IMR-90 (cell line): ENCODE results near the gene CLDN19. TPM values are rescaled to one million over a fixed set of nuclear protein-coding genes. Genes with fewer than 3 reads are reported as not detected.

Experiments
- ATAC-seq: fragments of 200-7000 bp; cut with Tn5 transposase; 2 replicates; pipeline ENCODE4 v1.9.1; 2020; ENCODE audit warnings: low read depth, mild to moderate bottlenecking, moderate library complexity
- BruUV-seq: library from RNA; stranded (reverse); fragments of 400-500 nt; replicated peaks from 2 replicates; lab custom pipeline; 2021; lab: Mats Ljungman, UMichigan
- CTCF ChIA-PET: fragments of 300-600 bp; formaldehyde crosslinking; extraction: SDS; loops from one replicate; lab custom pipeline; 2021; ENCODE audit warnings: antibody characterized with exemption; lab: Yijun Ruan, JAX
- POLR2A ChIA-PET: fragments of 300-600 bp; sonication (Branson Sonifier 250); formaldehyde crosslinking; loops from one replicate; lab custom pipeline; 2022; ENCODE audit warnings: antibody characterized with exemption; ENCODE audit not compliant: unreplicated experiment; lab: Charles Lee
- DNase-seq: peaks from one replicate; pipeline ENCODE4 v3.0.0; 2013
- H2AFZ ChIP-seq: replicated peaks from 2 replicates; pipeline ENCODE3; 2013; ENCODE audit warnings: low read length, mild to moderate bottlenecking; ENCODE audit not compliant: poor library complexity
- H2AK5ac ChIP-seq: 2 replicates; pipeline ENCODE4 v1.6.1; 2013; ENCODE audit warnings: low read depth, low read length, inconsistent platforms
- H2AK9ac ChIP-seq: replicated peaks from 2 replicates; pipeline ENCODE3; 2013; ENCODE audit warnings: mild to moderate bottlenecking, low read depth, low read length, moderate library complexity; ENCODE audit not compliant: poor library complexity
- H2BK120ac ChIP-seq: 2 replicates; pipeline ENCODE4 v1.6.1; 2013; ENCODE audit warnings: low read depth, low read length, inconsistent platforms
- H2BK15ac ChIP-seq: 3 replicates; pipeline ENCODE4 v1.6.1; 2013; ENCODE audit warnings: low read depth, low read length, inconsistent platforms
- H2BK20ac ChIP-seq: 2 replicates; pipeline ENCODE4 v1.6.1; 2013; ENCODE audit warnings: low read depth, mild to moderate bottlenecking, inconsistent platforms, low read length, moderate library complexity
- H2BK5ac ChIP-seq: 2 replicates; pipeline ENCODE4 v1.6.1; 2013; ENCODE audit warnings: mild to moderate bottlenecking, low read depth, low read length, inconsistent platforms; ENCODE audit not compliant: poor library complexity, severe bottlenecking
- H3K14ac ChIP-seq: replicated peaks from 2 replicates; pipeline ENCODE4 v1.6.1; 2013; ENCODE audit warnings: low read depth, low read length, inconsistent platforms
- H3K18ac ChIP-seq: 2 replicates; pipeline ENCODE4 v1.6.1; 2013; ENCODE audit warnings: low read depth, low read length, control low read depth
- H3K23ac ChIP-seq: 2 replicates; pipeline ENCODE4 v1.6.1; 2013; ENCODE audit warnings: low read depth, low read length, inconsistent platforms
- H3K27ac ChIP-seq: 2 replicates; pipeline ENCODE4 v1.5.1; 2013; ENCODE audit warnings: mild to moderate bottlenecking, control low read depth, low read length; ENCODE audit not compliant: insufficient read depth
- H3K27me3 ChIP-seq: 2 replicates; pipeline ENCODE4 v1.6.1; 2013; ENCODE audit warnings: low read length; ENCODE audit not compliant: control insufficient read depth, insufficient read depth
- H3K36me3 ChIP-seq: 2 replicates; pipeline ENCODE4 v1.6.1; 2013; ENCODE audit warnings: low read length, mixed read lengths; ENCODE audit not compliant: control insufficient read depth, insufficient read depth
- H3K4ac ChIP-seq: 2 replicates; pipeline ENCODE4 v1.6.1; 2013; ENCODE audit warnings: low read depth, low read length, inconsistent platforms
- H3K4me1 ChIP-seq: 2 replicates; pipeline ENCODE4 v1.6.1; 2013; ENCODE audit warnings: low read length, mixed read lengths; ENCODE audit not compliant: control insufficient read depth, insufficient read depth
- H3K4me2 ChIP-seq: 2 replicates; pipeline ENCODE4 v1.6.1; 2013; ENCODE audit warnings: low read depth, mild to moderate bottlenecking, control low read depth, low read length, moderate library complexity
- H3K4me3 ChIP-seq: 2 replicates; pipeline ENCODE4 v1.5.1; 2013; ENCODE audit warnings: low read depth, mild to moderate bottlenecking, control low read depth, low read length, moderate library complexity; ENCODE audit not compliant: insufficient read depth
- H3K56ac ChIP-seq: 2 replicates; pipeline ENCODE4 v1.6.1; 2013; ENCODE audit warnings: low read length, inconsistent platforms; ENCODE audit not compliant: insufficient read depth; ENCODE audit errors: extremely low read depth
- H3K79me1 ChIP-seq, 2 experiments: 2 replicates each; pipeline ENCODE4 v1.6.1; 2013; ENCODE audit warnings: low read length in 2 of 2, inconsistent platforms in 1 of 2, low read depth in 1 of 2
- H3K9ac ChIP-seq: 2 replicates; pipeline ENCODE4 v1.6.1; 2013; ENCODE audit warnings: low read depth, low read length, control low read depth
- H3K9me1 ChIP-seq: 2 replicates; pipeline ENCODE4 v1.6.1; 2013; ENCODE audit warnings: low read length, inconsistent platforms; ENCODE audit not compliant: insufficient read depth
- H3K9me3 ChIP-seq: 2 replicates; pipeline ENCODE4 v1.6.1; 2013; ENCODE audit warnings: low read length; ENCODE audit not compliant: control insufficient read depth, insufficient read depth
- H4K20me1 ChIP-seq: 2 replicates; pipeline ENCODE4 v1.6.1; 2013; ENCODE audit warnings: low read length, inconsistent platforms; ENCODE audit not compliant: insufficient read depth
- H4K5ac ChIP-seq: 2 replicates; pipeline ENCODE4 v1.6.1; 2013; ENCODE audit warnings: mild to moderate bottlenecking, low read depth, low read length, control low read depth
- H4K8ac ChIP-seq, 2 experiments: 2 replicates each; pipeline ENCODE4 v1.6.1; 2013; ENCODE audit warnings: low read depth in 2 of 2, low read length in 2 of 2, control low read depth in 1 of 2, inconsistent platforms in 1 of 2
- H4K91ac ChIP-seq: 2 replicates; pipeline ENCODE4 v1.6.1; 2013; ENCODE audit warnings: low read depth, low read length, inconsistent platforms; ENCODE audit not compliant: insufficient read depth
- BHLHE40 ChIP-seq: fragments of 150-350 bp; IDR thresholded peaks from 2 replicates; pipeline ENCODE4 v1.6.1; 2016; ENCODE audit warnings: mild to moderate bottlenecking, low read depth, low read length
- CHD1 ChIP-seq: IDR thresholded peaks from 2 replicates; pipeline ENCODE4 v1.6.1; 2012; ENCODE audit warnings: low read depth, low read length, improper control_type of control experiment
- FOS ChIP-seq: fragments of 150-350 bp; IDR thresholded peaks from 2 replicates; pipeline ENCODE4 v1.6.1; 2016; ENCODE audit warnings: low read depth, low read length
- POLR2A ChIP-seq: IDR thresholded peaks from 2 replicates; pipeline ENCODE4 v1.6.1; 2012; ENCODE audit warnings: mild to moderate bottlenecking, low read depth, low read length
- RAD21 ChIP-seq: IDR thresholded peaks from 2 replicates; pipeline ENCODE4 v1.6.1; 2012; ENCODE audit warnings: low read length, improper control_type of control experiment
- USF2 ChIP-seq: fragments of 150-350 bp; IDR thresholded peaks from 2 replicates; pipeline ENCODE4 v1.6.1; 2017; ENCODE audit warnings: mild to moderate bottlenecking, antibody characterized with exemption, low read length, low read depth
- whole genome bisulfite sequencing, 2 experiments: methylation state at CpG; one replicate each; pipeline versions ENCODE4 v1.1.5 to v1.1.7; 2013; ENCODE audit warnings: missing lambda C conversion rate in 2 of 2; ENCODE audit not compliant: insufficient read length in 1 of 2; ENCODE audit errors: extremely low coverage in 2 of 2; 5-methylcytosine and 5-hydroxymethylcytosine counted together
- dilution Hi-C: fragments of 300-500 bp; cut with HindIII; formaldehyde crosslinking; loops from one replicate; pipeline ENCODE4 v1.14.3; 2018; ENCODE audit warnings: low sequenced_read_pairs; ENCODE audit not compliant: unreplicated experiment
- in situ Hi-C: fragments of 300-500 bp; cut with MboI; formaldehyde crosslinking; loops from 3 replicates; pipeline ENCODE4 v1.14.3; 2019; ENCODE audit warnings: low sequenced_read_pairs, inconsistent platforms, mixed read lengths
- intact Hi-C: fragments of 100-400 bp; cut with micrococcal nuclease; formaldehyde crosslinking; loops from 2 replicates; pipeline ENCODE4 v1.10.0; 2022
- polyA plus RNA-seq, 3 experiments: library from polyadenylated mRNA; depleted of rRNA; stranded (reverse); fragments of >200 nt; gene quantifications; 2 replicates each; pipeline ENCODE4 v1.2.3, GENCODE V29; 2012; ENCODE audit warnings: low replicate concordance in 1 of 3
- total RNA-seq: library from RNA; depleted of rRNA; stranded (reverse); fragments of >200 nt; gene quantifications from 2 replicates; pipeline ENCODE4 v1.2.3, GENCODE V29; 2012

The CLDN19 gene
- total and polyA plus RNA-seq, 2 of the 4 experiments (the other 2 are of a cell fraction): not detected

GRCh38 chr1:42759114-42759513 lies 19.1 kb upstream of the CLDN19 start:
- Histone ChIP-seq H3K79me1 (peaks cover 39 to 43% of the 10 kb centered on the region in 2 experiments), H3K4ac (no peak overlapping the region), H3K4me2 (no peak overlapping the region), H3K9me1 (peaks cover 8% of the 10 kb centered on the region), H4K8ac (no peak overlapping the region), H3K56ac (no peak overlapping the region), H3K23ac (no peak overlapping the region), H2BK20ac (no peak overlapping the region), H3K18ac (no peak overlapping the region), H3K4me3 (no peak overlapping the region), H3K27ac (no peak overlapping the region), H3K36me3 (peaks cover 51% of the 10 kb centered on the region), H2AK9ac (no peak overlapping the region), H2AFZ (no peak overlapping the region), H4K91ac (no peak overlapping the region), H3K14ac (no peak overlapping the region), H3K4me1 (peaks cover under 1% of the 10 kb centered on the region; the same call in 1 of the 2 replicates), H4K20me1 (peaks cover 18% of the 10 kb centered on the region), H2AK5ac (no peak overlapping the region), H3K27me3 (no peaks in the 10 kb centered on the region), H3K9me3 (no peaks in the 10 kb centered on the region), H2BK5ac (no peak overlapping the region), H2BK15ac (no peak overlapping the region), H4K5ac (no peak overlapping the region), H3K9ac (no peak overlapping the region), H2BK120ac (no peak overlapping the region)
- no TSS peak for BruUV-seq
- intact Hi-C loops (loop anchor here (5.0 kb wide), 1 partner anchor 612 kb away; no protein-coding TSS in a partner anchor), dilution Hi-C loops (no loop called here), in situ Hi-C loops (no loop called here)
- TF ChIP-seq USF2 (no peak), FOS (no peak), POLR2A (no peak), RAD21 (no peak), CHD1 (no peak), BHLHE40 (no peak)
- ChIA-PET CTCF (no interaction called here), POLR2A (no interaction called here)
- DNase-seq (no peak), ATAC-seq (no peak)
- WGBS, 2 experiments: 67% methylated on average over 1 of the region's 9 CpGs; no CpG with 5 or more reads in 1 of the 2 experiments
